HG03342 (cell line): Measurements from ENCODE around the gene RCAN1.

Source experiments
- ATAC-seq: cut with Tn5 transposase; IDR thresholded peaks from one replicate; pipeline ENCODE4 v1.9.1; 2021; ENCODE audit warnings: mild to moderate bottlenecking, moderate library complexity; ENCODE audit not compliant: unreplicated experiment

Gene RCAN1

GRCh38 chr21:34545079-34545884 lies 69.6 kb downstream of the RCAN1 start:
- peak; percentile 78 for ATAC-seq

- ATAC-seq, result no peak
These were observed 70.8 kb downstream of the RCAN1 start for GRCh38 chr21:34544032-34544496.

- no peak for ATAC-seq
These were observed 71.9 kb downstream of the RCAN1 start for GRCh38 chr21:34543017-34543416.

GRCh38 chr21:34540206-34540605 lies 74.7 kb downstream of the RCAN1 start:
- ATAC-seq, result no peak

GRCh38 chr21:34537838-34538237 lies 77.1 kb downstream of the RCAN1 start:
- no peak for ATAC-seq

GRCh38 chr21:34536820-34537219 lies 78.1 kb downstream of the RCAN1 start:
- ATAC-seq, result no peak

- ATAC-seq, result no peak
These were observed 78.6 kb downstream of the RCAN1 start for GRCh38 chr21:34536311-34536710.

- ATAC-seq, result no peak
These were observed 79.0 kb downstream of the RCAN1 start for GRCh38 chr21:34535886-34536285.

- ATAC-seq, result no peak
These were observed 80.4 kb downstream of the RCAN1 start for GRCh38 chr21:34534522-34534921.

GRCh38 chr21:34533938-34534337 lies 81.0 kb downstream of the RCAN1 start:
- ATAC-seq, result no peak

- no peak for ATAC-seq
These were observed 83.5 kb downstream of the RCAN1 start for GRCh38 chr21:34531399-34531798.

- no peak for ATAC-seq
These were observed 84.7 kb downstream of the RCAN1 start for GRCh38 chr21:34530261-34530660.

GRCh38 chr21:34528131-34528561 lies 86.8 kb downstream of the RCAN1 start:
- ATAC-seq, result no peak

GRCh38 chr21:34526618-34527290 lies 88.2 kb downstream of the RCAN1 start:
- no peak for ATAC-seq

- ATAC-seq, result no peak
These were observed 88.7 kb downstream of the RCAN1 start for GRCh38 chr21:34526241-34526617.

- no peak for ATAC-seq
These were observed 90.0 kb downstream of the RCAN1 start for GRCh38 chr21:34524646-34525601.

- no peak for ATAC-seq
These were observed 91.8 kb downstream of the RCAN1 start for GRCh38 chr21:34523019-34523555.

- ATAC-seq, result no peak
These were observed 92.6 kb downstream of the RCAN1 start for GRCh38 chr21:34522284-34522683.

GRCh38 chr21:34521561-34521960 lies 93.4 kb downstream of the RCAN1 start:
- no peak for ATAC-seq

- no peak for ATAC-seq
These were observed 94.0 kb downstream of the RCAN1 start for GRCh38 chr21:34520764-34521508.
